HepG2 (cell line): ENCODE data around the gene HACE1. TPM values are rescaled to one million over a fixed set of nuclear protein-coding genes. Genes with fewer than 3 reads are reported as not detected.

ENCODE experiments used
- ATAC-seq: fragments of 200-7000 bp; cut with Tn5 transposase; 3 replicates; pipeline ENCODE4 v1.9.1; 2020; ENCODE audit warnings: mild to moderate bottlenecking, moderate library complexity
- BruUV-seq: library from RNA; stranded (reverse); fragments of 400-500 nt; replicated peaks from 2 replicates; lab custom pipeline; 2021; lab: Mats Ljungman, UMichigan
- CTCF ChIA-PET: fragments of 300-600 bp; formaldehyde crosslinking; extraction: SDS; loops from one replicate; lab custom pipeline; 2021; ENCODE audit warnings: low total read pairs, inconsistent platforms, low intra/inter-chr PET ratio; lab: Yijun Ruan, JAX
- POLR2A ChIA-PET: fragments of 350-600 bp; sonication (Branson Sonifier 250); formaldehyde crosslinking; loops from one replicate; lab custom pipeline; 2020; ENCODE audit warnings: antibody characterized with exemption, inconsistent platforms; lab: Yijun Ruan, JAX
- DNase-seq: peaks from one replicate; pipeline ENCODE4 v3.0.0-alpha.2; 2015; ENCODE audit warnings: low spot score
- FAIRE-seq: peaks from 3 replicates; lab custom pipeline; 2011; peaks lifted over from hg19 to GRCh38; lab: Jason Lieb, UNC
- H2AFZ ChIP-seq: one replicate; pipeline ENCODE4 v1.6.1; 2011; ENCODE audit warnings: low read length, inconsistent platforms
- H3K27ac ChIP-seq: fragments of 300-600 bp; 3 replicates; pipeline ENCODE4 v1.8.0; 2011; ENCODE audit warnings: mixed run types, mild to moderate bottlenecking, mixed read lengths, low read length, inconsistent platforms; ENCODE audit not compliant: insufficient read depth; ENCODE audit errors: extremely low read length
- H3K27me3 ChIP-seq, 2 experiments: fragments of 200-600 bp in 1 of 2; 2 replicates in 1 of 2; 3 replicates in 1 of 2; pipeline versions ENCODE4 v1.6.0 to v1.8.0; 2011; ENCODE audit warnings: low read length in 2 of 2, mild to moderate bottlenecking in 2 of 2, moderate library complexity in 2 of 2, inconsistent platforms in 1 of 2; ENCODE audit not compliant: insufficient read depth in 2 of 2, control insufficient read depth in 1 of 2
- H3K36me3 ChIP-seq, 2 experiments: fragments of 200-600 bp in 1 of 2; replicated peaks in 1 of 2; 2 replicates in 1 of 2; 3 replicates in 1 of 2; pipeline versions ENCODE4 v1.5.1 to v1.8.0; 2011; ENCODE audit warnings: low read length in 2 of 2, inconsistent platforms in 1 of 2; ENCODE audit not compliant: insufficient read depth in 2 of 2, control insufficient read depth in 1 of 2
- H3K4me1 ChIP-seq: 2 replicates; pipeline ENCODE4 v1.5.1; 2012; ENCODE audit warnings: low read length, inconsistent platforms; ENCODE audit not compliant: insufficient read depth
- H3K4me2 ChIP-seq: 2 replicates; pipeline ENCODE4 v1.6.0; 2011; ENCODE audit warnings: low read depth, low read length, inconsistent platforms
- H3K4me3 ChIP-seq, 3 experiments: fragments of 200-600 bp in 1 of 3; sonication (generic), shearing (Covaris generic) in 1 of 3; replicated peaks in 1 of 3; 2 replicates each; pipeline ENCODE4 v1.5.1; 2011 to 2016; ENCODE audit warnings: low read length in 3 of 3, inconsistent platforms in 2 of 3, low read depth in 2 of 3, mild to moderate bottlenecking in 2 of 3, control low read depth in 1 of 3, mixed read lengths in 1 of 3; ENCODE audit not compliant: insufficient read depth in 1 of 3
- H3K79me2 ChIP-seq: one replicate; pipeline ENCODE4 v1.6.1; 2011; ENCODE audit warnings: low read length, inconsistent platforms; ENCODE audit not compliant: insufficient read depth
- H3K9ac ChIP-seq: 2 replicates; pipeline ENCODE4 v1.6.0; 2011; ENCODE audit warnings: mild to moderate bottlenecking, low read depth, low read length, inconsistent platforms; ENCODE audit not compliant: insufficient read depth
- H3K9me3 ChIP-seq: 2 replicates; pipeline ENCODE4 v1.5.1; 2012; ENCODE audit warnings: mild to moderate bottlenecking, low read length
- H4K20me1 ChIP-seq: 2 replicates; pipeline ENCODE4 v1.6.0; 2011; ENCODE audit warnings: inconsistent platforms, mild to moderate bottlenecking, low read length, moderate library complexity; ENCODE audit not compliant: insufficient read depth
- BCLAF1 ChIP-seq: fragments of 450-650 bp; IDR thresholded peaks from 2 replicates; pipeline ENCODE4 v1.6.1; 2017; ENCODE audit warnings: mild to moderate bottlenecking
- BORCS8-MEF2B ChIP-seq: sonication (generic); formaldehyde crosslinking; IDR thresholded peaks from 2 replicates; pipeline ENCODE4 v1.8.0; 2022; ENCODE audit warnings: mild to moderate bottlenecking, missing genetic modification reagents
- CHCHD3 ChIP-seq: sonication (generic); formaldehyde crosslinking; IDR thresholded peaks from 2 replicates; pipeline ENCODE4 v1.8.0; 2022; ENCODE audit warnings: mild to moderate bottlenecking, missing genetic modification reagents, moderate library complexity
- HOXD1 ChIP-seq: sonication (generic); formaldehyde crosslinking; IDR thresholded peaks from 2 replicates; pipeline ENCODE4 v1.5.0; 2020; ENCODE audit warnings: missing genetic modification reagents
- MAFK ChIP-seq, 2 experiments: IDR thresholded peaks in 1 of 2; conservative IDR thresholded peaks in 1 of 2; 2 replicates each; pipeline ENCODE4 v1.6.1; 2011; ENCODE audit warnings: improper control_type of control experiment in 2 of 2, low read length in 2 of 2
- MIER3 ChIP-seq: IDR thresholded peaks from 2 replicates; pipeline ENCODE4 v1.6.1; 2016; ENCODE audit warnings: missing compliant biosample characterization, borderline replicate concordance
- NR2C2 ChIP-seq: sonication (generic); formaldehyde crosslinking; IDR thresholded peaks from 2 replicates; pipeline ENCODE4 v1.4.0; 2020; ENCODE audit warnings: missing genetic modification reagents, mild to moderate bottlenecking, moderate library complexity, borderline replicate concordance
- PHF21A ChIP-seq: sonication (generic); formaldehyde crosslinking; IDR thresholded peaks from 2 replicates; pipeline ENCODE4 v1.5.0; 2020; ENCODE audit warnings: mild to moderate bottlenecking, missing genetic modification reagents
- RXRA ChIP-seq: sonication (generic); formaldehyde crosslinking; IDR thresholded peaks from 2 replicates; pipeline ENCODE4 v1.5.1; 2020; ENCODE audit warnings: missing genetic modification reagents
- ZNF260 ChIP-seq: sonication (generic); formaldehyde crosslinking; IDR thresholded peaks from 2 replicates; pipeline ENCODE4 v1.4.0; 2020; ENCODE audit warnings: missing genetic modification reagents, low read depth, mild to moderate bottlenecking, borderline replicate concordance
- ZNF891 ChIP-seq: sonication (generic); formaldehyde crosslinking; IDR thresholded peaks from 2 replicates; pipeline ENCODE4 v1.5.0; 2020; ENCODE audit warnings: mild to moderate bottlenecking, missing genetic modification reagents
- WGBS: methylation state at CpG from one replicate; pipeline ENCODE4 v1.1.6; 2017; ENCODE audit warnings: low lambda C conversion rate; 5-methylcytosine and 5-hydroxymethylcytosine counted together
- in situ Hi-C: cut with HindIII; loops from 2 replicates; pipeline ENCODE4 v1.10.0; 2017; ENCODE audit warnings: low pct_unique_long_range_greater_than_20kb; ENCODE audit not compliant: extremely low pct_ligation_motif_present
- intact Hi-C: fragments of 100-400 bp; cut with micrococcal nuclease; formaldehyde crosslinking; loops from one replicate; pipeline ENCODE4 v1.10.0; 2022; ENCODE audit not compliant: unreplicated experiment
- polyA plus RNA-seq, 8 experiments: library from polyadenylated mRNA; depleted of rRNA in 3 of 8; stranded (reverse) in 7 of 8; unstranded in 1 of 8; fragments of >200 nt; fragmentation: Illumina TruSeq in 4 of 8; extraction: Trizol in 4 of 8; gene quantifications; 2 replicates each; pipeline versions ENCODE4 v1.2.1 to v1.2.3, GENCODE V29; 2011 to 2016; ENCODE audit warnings: low read depth in 4 of 8, missing spikeins in 1 of 8, mixed read lengths in 1 of 8; ENCODE audit not compliant: insufficient read depth in 1 of 8
- total RNA-seq, 5 experiments: library from RNA; depleted of rRNA; stranded (reverse); fragments of >200 nt; fragmentation: Illumina TruSeq; extraction: Trizol; gene quantifications; 2 replicates each; pipeline ENCODE4 v1.2.3, GENCODE V29; 2016; ENCODE audit warnings: low read depth in 1 of 5
- TF ChIP-seq, protein P1 (sequence below): IDR thresholded peaks from 2 replicates; pipeline ENCODE4 v1.6.1; 2016; ENCODE audit warnings: missing genetic modification reagents, missing compliant biosample characterization
- TF ChIP-seq, protein P2 (sequence below): IDR thresholded peaks from 2 replicates; pipeline ENCODE4 v1.6.1; 2016; ENCODE audit warnings: low read depth, control low read depth
- TF ChIP-seq, protein P3 (sequence below): sonication (generic); formaldehyde crosslinking; IDR thresholded peaks from 2 replicates; pipeline ENCODE4 v1.5.0; 2020; ENCODE audit warnings: mild to moderate bottlenecking, missing genetic modification reagents, borderline replicate concordance
- TF ChIP-seq, protein P4 (sequence below): sonication (generic); formaldehyde crosslinking; IDR thresholded peaks from 2 replicates; pipeline ENCODE4 v1.5.0; 2020; ENCODE audit warnings: missing genetic modification reagents

Gene HACE1
- total and polyA plus RNA-seq, 2 of the 13 experiments (the other 11 are each of a cell fraction or from before 2014, with no cell fraction given), result 8.9 to 11.4 TPM

DNA sequence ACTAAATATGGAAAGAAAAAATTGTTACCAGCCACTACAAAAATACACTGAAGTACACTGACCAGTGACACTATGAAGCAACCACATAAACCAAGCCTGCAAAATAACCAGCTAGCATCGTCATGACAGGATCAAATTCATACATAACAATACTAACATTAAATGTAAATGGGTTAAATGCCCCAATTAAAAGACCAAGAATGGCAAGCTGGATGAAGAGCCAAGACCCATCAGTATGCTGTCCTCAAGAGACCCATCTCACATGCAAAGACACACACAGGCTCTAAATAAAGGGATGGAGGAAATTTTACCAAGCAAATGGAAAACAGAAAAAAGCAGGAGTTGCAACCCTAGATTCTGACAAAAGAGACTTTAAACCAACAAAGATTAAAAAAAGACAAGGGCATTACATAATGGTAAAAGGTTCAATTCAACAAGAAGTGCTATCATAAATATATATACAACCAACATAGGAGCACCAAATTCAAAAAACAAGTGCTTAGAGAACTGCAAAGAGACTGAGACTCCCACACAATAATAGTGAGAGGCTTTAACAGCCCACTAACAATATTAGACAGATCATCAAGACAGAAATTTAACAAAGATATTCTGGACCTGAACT, 104.8 kb downstream of the HACE1 start:
- Histone ChIP-seq H2AFZ (no peak overlapping the region), H3K27me3 (no peaks in the 10 kb centered on the region), H4K20me1 (no peaks in the 10 kb centered on the region), H3K36me3 (no peaks in the 10 kb centered on the region), H3K79me2 (no peaks in the 10 kb centered on the region), H3K4me3 (no peak overlapping the region), H3K9ac (no peak overlapping the region), H3K4me1 (no peaks in the 10 kb centered on the region), H3K27ac (no peak overlapping the region), H3K4me2 (no peak overlapping the region), H3K9me3 (peaks cover 22% of the 10 kb centered on the region)
- ATAC-seq (no peak), FAIRE-seq (no peak), DNase-seq (no peak)
- TF ChIP-seq BORCS8-MEF2B (CRISPR knock-in tag) (no peak), PHF21A (CRISPR knock-in tag) (no peak), NR2C2 (CRISPR knock-in tag) (no peak), ZNF260 (CRISPR knock-in tag) (no peak), BCLAF1 (no peak), RXRA (CRISPR knock-in tag) (no peak), CHCHD3 (CRISPR knock-in tag) (no peak), ZNF891 (CRISPR knock-in tag) (no peak), HOXD1 (CRISPR knock-in tag) (no peak), MIER3 (CRISPR knock-in tag) (no peak), MAFK (conservative IDR thresholded peaks at IDR 0.05 in 1 of 2, IDR thresholded peaks at IDR 0.05 in 1 of 2; ENCODE audit: low read length in 2 of 2) (no peak)
- TF ChIP-seq, protein P1, sequence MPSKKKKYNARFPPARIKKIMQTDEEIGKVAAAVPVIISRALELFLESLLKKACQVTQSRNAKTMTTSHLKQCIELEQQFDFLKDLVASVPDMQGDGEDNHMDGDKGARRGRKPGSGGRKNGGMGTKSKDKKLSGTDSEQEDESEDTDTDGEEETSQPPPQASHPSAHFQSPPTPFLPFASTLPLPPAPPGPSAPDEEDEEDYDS, result no peak
- TF ChIP-seq, protein P2, sequence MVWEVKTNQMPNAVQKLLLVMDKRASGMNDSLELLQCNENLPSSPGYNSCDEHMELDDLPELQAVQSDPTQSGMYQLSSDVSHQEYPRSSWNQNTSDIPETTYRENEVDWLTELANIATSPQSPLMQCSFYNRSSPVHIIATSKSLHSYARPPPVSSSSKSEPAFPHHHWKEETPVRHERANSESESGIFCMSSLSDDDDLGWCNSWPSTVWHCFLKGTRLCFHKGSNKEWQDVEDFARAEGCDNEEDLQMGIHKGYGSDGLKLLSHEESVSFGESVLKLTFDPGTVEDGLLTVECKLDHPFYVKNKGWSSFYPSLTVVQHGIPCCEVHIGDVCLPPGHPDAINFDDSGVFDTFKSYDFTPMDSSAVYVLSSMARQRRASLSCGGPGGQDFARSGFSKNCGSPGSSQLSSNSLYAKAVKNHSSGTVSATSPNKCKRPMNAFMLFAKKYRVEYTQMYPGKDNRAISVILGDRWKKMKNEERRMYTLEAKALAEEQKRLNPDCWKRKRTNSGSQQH (CRISPR knock-in tag), result no peak
- TF ChIP-seq, protein P3, sequence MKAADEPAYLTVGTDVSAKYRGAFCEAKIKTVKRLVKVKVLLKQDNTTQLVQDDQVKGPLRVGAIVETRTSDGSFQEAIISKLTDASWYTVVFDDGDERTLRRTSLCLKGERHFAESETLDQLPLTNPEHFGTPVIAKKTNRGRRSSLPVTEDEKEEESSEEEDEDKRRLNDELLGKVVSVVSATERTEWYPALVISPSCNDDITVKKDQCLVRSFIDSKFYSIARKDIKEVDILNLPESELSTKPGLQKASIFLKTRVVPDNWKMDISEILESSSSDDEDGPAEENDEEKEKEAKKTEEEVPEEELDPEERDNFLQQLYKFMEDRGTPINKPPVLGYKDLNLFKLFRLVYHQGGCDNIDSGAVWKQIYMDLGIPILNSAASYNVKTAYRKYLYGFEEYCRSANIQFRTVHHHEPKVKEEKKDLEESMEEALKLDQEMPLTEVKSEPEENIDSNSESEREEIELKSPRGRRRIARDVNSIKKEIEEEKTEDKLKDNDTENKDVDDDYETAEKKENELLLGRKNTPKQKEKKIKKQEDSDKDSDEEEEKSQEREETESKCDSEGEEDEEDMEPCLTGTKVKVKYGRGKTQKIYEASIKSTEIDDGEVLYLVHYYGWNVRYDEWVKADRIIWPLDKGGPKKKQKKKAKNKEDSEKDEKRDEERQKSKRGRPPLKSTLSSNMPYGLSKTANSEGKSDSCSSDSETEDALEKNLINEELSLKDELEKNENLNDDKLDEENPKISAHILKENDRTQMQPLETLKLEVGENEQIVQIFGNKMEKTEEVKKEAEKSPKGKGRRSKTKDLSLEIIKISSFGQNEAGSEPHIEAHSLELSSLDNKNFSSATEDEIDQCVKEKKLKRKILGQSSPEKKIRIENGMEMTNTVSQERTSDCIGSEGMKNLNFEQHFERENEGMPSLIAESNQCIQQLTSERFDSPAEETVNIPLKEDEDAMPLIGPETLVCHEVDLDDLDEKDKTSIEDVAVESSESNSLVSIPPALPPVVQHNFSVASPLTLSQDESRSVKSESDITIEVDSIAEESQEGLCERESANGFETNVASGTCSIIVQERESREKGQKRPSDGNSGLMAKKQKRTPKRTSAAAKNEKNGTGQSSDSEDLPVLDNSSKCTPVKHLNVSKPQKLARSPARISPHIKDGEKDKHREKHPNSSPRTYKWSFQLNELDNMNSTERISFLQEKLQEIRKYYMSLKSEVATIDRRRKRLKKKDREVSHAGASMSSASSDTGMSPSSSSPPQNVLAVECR (CRISPR knock-in tag), result no peak
- TF ChIP-seq, protein P4, sequence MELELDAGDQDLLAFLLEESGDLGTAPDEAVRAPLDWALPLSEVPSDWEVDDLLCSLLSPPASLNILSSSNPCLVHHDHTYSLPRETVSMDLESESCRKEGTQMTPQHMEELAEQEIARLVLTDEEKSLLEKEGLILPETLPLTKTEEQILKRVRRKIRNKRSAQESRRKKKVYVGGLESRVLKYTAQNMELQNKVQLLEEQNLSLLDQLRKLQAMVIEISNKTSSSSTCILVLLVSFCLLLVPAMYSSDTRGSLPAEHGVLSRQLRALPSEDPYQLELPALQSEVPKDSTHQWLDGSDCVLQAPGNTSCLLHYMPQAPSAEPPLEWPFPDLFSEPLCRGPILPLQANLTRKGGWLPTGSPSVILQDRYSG (CRISPR knock-in tag), result no peak
- ChIA-PET POLR2A (no interaction called here), CTCF (no interaction called here)
- intact Hi-C loops, result no loop called here
- in situ Hi-C loops, result no loop called here
- no TSS peak for BruUV-seq
- 92% methylated on average over 1 of the region's 1 CpG for WGBS
